Measurements from ENCODE around the gene LEAP2. TPM values are rescaled to one million over a fixed set of nuclear protein-coding genes. Genes with fewer than 3 reads are reported as not detected.

The LEAP2 gene, protein sequence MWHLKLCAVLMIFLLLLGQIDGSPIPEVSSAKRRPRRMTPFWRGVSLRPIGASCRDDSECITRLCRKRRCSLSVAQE
- 1 to 10 TPM in 2 of 4 donors, under 1 TPM in 2; 0.29 to 2.3 (median 0.92) TPM for total RNA-seq

- Histone ChIP-seq H3K9me3 (no peaks in the 10 kb centered on the region), H3K27ac (no peak within 1 kb of the TSS), H3K4me3 (no peak within 1 kb of the TSS), H3K27me3 (no peaks in the 10 kb centered on the region), H3K4me1 (peaks cover 0 to 13% (median 0%) of the 10 kb centered on the region in 3 donors), H3K36me3 (peaks cover 0 to 92% (median 10%) of the 10 kb centered on the region in 3 donors)
- WGBS, 2 donors: 77 to 79% methylated on average over 6 of the region's 6 CpGs
- intact Hi-C loops (cut with DNase I): loop anchor here (5.0 kb wide), 1 partner anchor 46 kb away; no protein-coding TSS in a partner anchor
- no peak for DNase-seq
- TF ChIP-seq POLR2A (IDR thresholded peaks at IDR 0.05): no peak
- TF ChIP-seq CTCF (IDR thresholded peaks at IDR 0.05): no peak
Measured at GRCh38 chr5:132873119-132873929, at the start of gene LEAP2. TSS of gene LEAP2 (plus strand) at chr5:132873668. CDS start at chr5:132873695, 27 bp downstream.

DNA sequence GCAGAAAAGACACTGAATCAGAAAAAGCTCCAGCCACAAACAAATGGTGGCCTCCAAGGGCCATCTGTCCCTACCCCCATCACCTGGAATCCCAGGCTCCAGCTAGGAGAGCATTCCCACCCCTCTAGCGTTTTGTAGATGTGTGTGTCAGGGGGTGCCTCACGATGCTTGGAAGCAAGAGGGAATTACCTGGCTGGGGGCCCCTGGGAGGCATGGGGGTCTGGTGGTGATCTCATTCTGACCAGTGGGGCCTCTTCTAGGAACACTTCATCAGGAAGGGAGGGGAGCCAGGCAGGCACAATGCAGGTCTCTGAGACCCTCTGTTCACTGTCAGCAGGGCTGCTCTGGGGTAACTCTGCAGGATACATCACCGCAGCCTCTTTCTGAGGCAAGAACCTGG is 49.0 kb upstream of the LEAP2 start:
- H3K4me3 ChIP-seq: no peak overlapping the region
- H3K9me3 ChIP-seq: no peaks in the 10 kb centered on the region
- H3K4me1 ChIP-seq: peaks cover 13 to 51% (median 17%) of the 10 kb centered on the region in 3 donors
- TF ChIP-seq POLR2A (IDR thresholded peaks at IDR 0.05): no peak
- no peak for TF ChIP-seq CTCF (IDR thresholded peaks at IDR 0.05)
- intact Hi-C loops (cut with DNase I): no loop called here
- WGBS, 2 donors: no CpG with 5 or more reads among the region's 3 CpGs
- H3K27me3 ChIP-seq: peaks cover 0 to 61% (median 0%) of the 10 kb centered on the region in 4 donors
- DNase-seq: no peak
- H3K27ac ChIP-seq: no peak overlapping the region
- peaks cover 0 to 18% (median 0%) of the 10 kb centered on the region in 3 donors for H3K36me3 ChIP-seq

- no peak overlapping the region for H3K27ac ChIP-seq
- intact Hi-C loops (cut with DNase I): loop anchor here (5.0 kb wide), 1 partner anchor 47 kb away; the partner anchor contains the start of gene LEAP2
- TF ChIP-seq CTCF (IDR thresholded peaks at IDR 0.05) (no peak), POLR2A (IDR thresholded peaks at IDR 0.05) (no peak)
- H3K9me3 ChIP-seq: no peaks in the 10 kb centered on the region
- H3K4me1 ChIP-seq: peaks cover 15 to 48% (median 18%) of the 10 kb centered on the region in 3 donors
- DNase-seq: no peak
- 27 to 60% methylated on average over 1 to 22 of the region's 71 CpGs for WGBS, 2 donors
- peaks cover 0 to 59% (median 0%) of the 10 kb centered on the region in 4 donors for H3K27me3 ChIP-seq
- peaks cover 0 to 18% (median 0%) of the 10 kb centered on the region in 3 donors for H3K36me3 ChIP-seq
- H3K4me3 ChIP-seq: peak overlapping the region; percentile 10 to 49 (median 38)
Measured at GRCh38 chr5:132825033-132825833, 48.2 kb upstream of the LEAP2 start.

DNA sequence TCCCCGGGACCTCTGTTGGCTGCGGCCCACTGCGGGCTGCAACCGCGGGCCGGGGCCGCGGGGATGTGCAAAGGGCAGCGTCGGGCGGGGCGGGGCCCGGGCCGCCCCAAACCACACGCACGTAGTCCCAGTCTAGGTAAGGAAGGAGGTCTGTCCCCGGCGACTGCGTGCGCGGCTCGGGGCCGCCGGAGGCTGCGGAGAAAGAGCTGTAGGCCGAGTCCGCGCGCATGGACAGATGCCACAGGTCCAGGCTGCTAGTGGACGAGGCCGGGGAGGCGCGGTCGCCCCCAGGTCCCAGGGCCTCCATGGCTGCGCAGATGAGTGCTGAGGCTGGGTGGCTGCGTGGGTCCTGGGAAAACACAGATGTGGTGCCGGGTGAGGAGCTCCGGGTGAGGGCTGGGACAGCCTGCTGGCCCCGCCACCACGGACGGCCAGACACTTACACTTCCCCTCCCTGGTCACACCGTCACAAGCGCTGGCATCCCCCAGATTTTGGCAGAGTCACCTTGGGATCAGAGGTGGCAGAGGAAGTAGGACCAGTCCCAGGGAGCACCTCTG is 47.6 kb upstream of the LEAP2 start:
- peaks cover 0 to 18% (median 0%) of the 10 kb centered on the region in 3 donors for H3K36me3 ChIP-seq
- peaks cover 15 to 55% (median 18%) of the 10 kb centered on the region in 3 donors for H3K4me1 ChIP-seq
- intact Hi-C loops (cut with DNase I): loop anchor here (5.0 kb wide), 1 partner anchor 46 kb away; the partner anchor contains the start of gene LEAP2
- H3K27ac ChIP-seq: no peak overlapping the region
- H3K9me3 ChIP-seq: no peaks in the 10 kb centered on the region
- WGBS, 2 donors: 69 to 83% methylated on average over 2 to 3 of the region's 43 CpGs
- peaks cover 0 to 59% (median 0%) of the 10 kb centered on the region in 4 donors for H3K27me3 ChIP-seq
- DNase-seq: no peak
- H3K4me3 ChIP-seq: peak overlapping the region; percentile 10 to 49 (median 38)
- TF ChIP-seq CTCF (IDR thresholded peaks at IDR 0.05) (no peak), POLR2A (IDR thresholded peaks at IDR 0.05) (no peak)
